GM12878 (cell line): Measurements from ENCODE around the gene CTSH. TPM values are rescaled to one million over a fixed set of nuclear protein-coding genes. Genes with fewer than 3 reads are reported as not detected.

ENCODE experiments used
- ATAC-seq: fragments of 200-7000 bp; cut with Tn5 transposase; 3 replicates; pipeline ENCODE4 v1.9.1; 2020; ENCODE audit warnings: mild to moderate bottlenecking, moderate library complexity
- BruUV-seq: library from RNA; stranded (reverse); fragments of 400-500 nt; replicated peaks from 2 replicates; lab custom pipeline; 2021; lab: Mats Ljungman, UMichigan
- CTCF ChIA-PET: fragments of 300-600 bp; sonication (Branson Sonifier 250); formaldehyde crosslinking; extraction: SDS; loops from one replicate; lab custom pipeline; 2021; ENCODE audit warnings: inconsistent platforms; lab: Yijun Ruan, JAX
- POLR2A ChIA-PET: fragments of 350-600 bp; formaldehyde crosslinking; extraction: SDS; loops from one replicate; lab custom pipeline; 2021; ENCODE audit warnings: inconsistent platforms; lab: Charles Lee
- RAD21 ChIA-PET: fragments of 300-600 bp; sonication (Branson Sonifier 250); formaldehyde crosslinking; loops from one replicate; lab custom pipeline; 2023; ENCODE audit warnings: antibody characterized with exemption; ENCODE audit not compliant: unreplicated experiment; lab: Charles Lee
- SMC1A ChIA-PET: fragments of 300-600 bp; sonication (Branson Sonifier 250); formaldehyde crosslinking; loops from one replicate; lab custom pipeline; 2023; ENCODE audit not compliant: unreplicated experiment, uncharacterized antibody; lab: Charles Lee
- DNase-seq: peaks from one replicate; pipeline ENCODE4 v3.0.0-alpha.2; 2011; ENCODE audit warnings: low read depth, low spot score
- FAIRE-seq: peaks from 3 replicates; lab custom pipeline; 2011; peaks lifted over from hg19 to GRCh38; lab: Jason Lieb, UNC
- H2AFZ ChIP-seq: 2 replicates; pipeline ENCODE4 v1.6.0; 2011; ENCODE audit warnings: low read depth, low read length, control low read depth; ENCODE audit not compliant: control insufficient read depth
- H3K27ac ChIP-seq: 2 replicates; pipeline ENCODE4 v1.5.1; 2011; ENCODE audit warnings: control low read depth; ENCODE audit not compliant: control insufficient read depth, insufficient read depth
- H3K27me3 ChIP-seq, 2 experiments: replicated peaks in 1 of 2; 2 replicates each; pipeline versions ENCODE4 v1.6.0 to v1.6.1; 2011; ENCODE audit warnings: low read length in 1 of 2; ENCODE audit not compliant: control insufficient read depth in 2 of 2, insufficient read depth in 2 of 2
- H3K36me3 ChIP-seq, 2 experiments: 2 replicates each; pipeline ENCODE4 v1.5.1; 2011; ENCODE audit warnings: low read length in 1 of 2; ENCODE audit not compliant: control insufficient read depth in 2 of 2, insufficient read depth in 2 of 2
- H3K4me1 ChIP-seq: 2 replicates; pipeline ENCODE4 v1.6.1; 2011; ENCODE audit warnings: mild to moderate bottlenecking, low read length, moderate library complexity, mixed read lengths; ENCODE audit not compliant: control insufficient read depth, insufficient read depth
- H3K4me2 ChIP-seq: 2 replicates; pipeline ENCODE4 v1.6.0; 2011; ENCODE audit warnings: control low read depth; ENCODE audit not compliant: control insufficient read depth, insufficient read depth
- H3K4me3 ChIP-seq: fragments of 200-600 bp; sonication (generic); 2 replicates; pipeline ENCODE4 v1.5.1; 2016
- H3K79me2 ChIP-seq: 2 replicates; pipeline ENCODE4 v1.6.0; 2011; ENCODE audit warnings: low read length; ENCODE audit not compliant: control insufficient read depth, insufficient read depth
- H3K9ac ChIP-seq: 2 replicates; pipeline ENCODE4 v1.8.0; 2011; ENCODE audit warnings: low read length, control low read depth, mixed read lengths; ENCODE audit not compliant: control insufficient read depth, insufficient read depth
- H3K9me3 ChIP-seq: replicated peaks from 3 replicates; pipeline ENCODE4 v1.5.1; 2011; ENCODE audit warnings: mild to moderate bottlenecking, low read length; ENCODE audit not compliant: control insufficient read depth, insufficient read depth
- H4K20me1 ChIP-seq: 2 replicates; pipeline ENCODE4 v1.6.0; 2011; ENCODE audit not compliant: control insufficient read depth, insufficient read depth
- ASH2L ChIP-seq: fragments of 300-600, 200-600 bp; sonication (generic); IDR thresholded peaks from 2 replicates; pipeline ENCODE4 v1.6.1; 2017; ENCODE audit warnings: low read depth, mild to moderate bottlenecking, borderline replicate concordance
- CEBPB ChIP-seq, 2 experiments: fragments of 150-350 bp in 1 of 2; IDR thresholded peaks; 2 replicates each; pipeline ENCODE4 v1.6.1; 2012 to 2014; ENCODE audit warnings: low read depth in 2 of 2, low read length in 2 of 2, borderline replicate concordance in 1 of 2, inconsistent platforms in 1 of 2
- DPF2 ChIP-seq: fragments of 450-650 bp; IDR thresholded peaks from 2 replicates; pipeline ENCODE4 v1.6.1; 2017; ENCODE audit warnings: mild to moderate bottlenecking
- HCFC1 ChIP-seq: fragments of 150-350 bp; IDR thresholded peaks from 2 replicates; pipeline ENCODE4 v1.6.1; 2014; ENCODE audit warnings: low read length
- IKZF1 ChIP-seq: fragments of 450-650 bp; conservative IDR thresholded peaks from 2 replicates; pipeline ENCODE4 v1.6.1; 2017; ENCODE audit warnings: antibody characterized with exemption, mild to moderate bottlenecking
- KLF5 ChIP-seq: fragments of 450-650 bp; IDR thresholded peaks from 2 replicates; pipeline ENCODE4 v1.6.1; 2014; ENCODE audit warnings: mild to moderate bottlenecking; ENCODE audit not compliant: partially characterized antibody
- MYB ChIP-seq: fragments of 150-350 bp; IDR thresholded peaks from 2 replicates; pipeline ENCODE4 v1.6.1; 2014; ENCODE audit warnings: mild to moderate bottlenecking, low read depth, low read length, borderline replicate concordance
- MYC ChIP-seq: IDR thresholded peaks from 2 replicates; pipeline ENCODE4 v1.6.1; 2011; ENCODE audit warnings: mild to moderate bottlenecking, low read length, moderate library complexity, inconsistent platforms; ENCODE audit not compliant: insufficient read depth, insufficient replicate concordance, insufficient read length, severe bottlenecking
- POLR2AphosphoS5 ChIP-seq: IDR thresholded peaks from 2 replicates; pipeline ENCODE4 v1.6.1; 2011; ENCODE audit warnings: mild to moderate bottlenecking, low read length, inconsistent platforms
- ZBED1 ChIP-seq: IDR thresholded peaks from 2 replicates; pipeline ENCODE4 v1.6.1; 2016; ENCODE audit warnings: borderline replicate concordance
- WGBS: methylation state at CpG from one replicate; pipeline ENCODE4 v1.1.6; 2016; ENCODE audit warnings: low lambda C conversion rate; ENCODE audit not compliant: insufficient replicate concordance, insufficient coverage; ENCODE audit errors: missing lambda C conversion rate; 5-methylcytosine and 5-hydroxymethylcytosine counted together
- in situ Hi-C: fragments of 300-500 bp; cut with MboI; formaldehyde crosslinking; loops from 9 replicates; pipeline ENCODE4 v1.14.3; 2018; ENCODE audit warnings: mixed read lengths
- intact Hi-C: fragments of 100-400 bp; cut with micrococcal nuclease; formaldehyde crosslinking; loops from one replicate; pipeline ENCODE4 v1.14.2; 2022; ENCODE audit not compliant: unreplicated experiment
- polyA plus RNA-seq, 11 experiments: library from polyadenylated mRNA; depleted of rRNA in 4 of 11; unstranded in 6 of 11; stranded (reverse) in 5 of 11; fragments of >200 nt; fragmentation: Nextera tagmentation in 4 of 11; fragmentation: Illumina TruSeq in 1 of 11; extraction: Ambion mirVana in 4 of 11; extraction: Trizol in 1 of 11; gene quantifications; 1 replicate in 1 of 11; 2 replicates in 10 of 11; pipeline versions ENCODE4 v1.2.1 to v1.2.3, GENCODE V29; 2011 to 2016; ENCODE audit warnings: inconsistent platforms in 2 of 11, missing spikeins in 2 of 11, low read depth in 1 of 11
- total RNA-seq, 4 experiments: library from RNA; depleted of rRNA in 3 of 4; stranded (reverse); fragments of >200 nt in 3 of 4; fragmentation: Illumina TruSeq in 1 of 4; extraction: Trizol in 1 of 4; gene quantifications; 2 replicates each; pipeline versions ENCODE4 v1.2.1 to v1.2.3, GENCODE V29; 2013 to 2021
- TF ChIP-seq, protein P1 (sequence below): fragments of 450-650 bp; IDR thresholded peaks from 2 replicates; pipeline ENCODE4 v1.6.1; 2018; ENCODE audit warnings: borderline replicate concordance, mild to moderate bottlenecking; ENCODE audit not compliant: partially characterized antibody
- TF ChIP-seq, protein P2 (sequence below): IDR thresholded peaks from 2 replicates; pipeline ENCODE4 v1.6.1; 2012; ENCODE audit warnings: mild to moderate bottlenecking, low read depth, low read length

Gene CTSH
- total and polyA plus RNA-seq, 10 of the 15 experiments (the other 5 are each of a cell fraction or from before 2014, with no cell fraction given): 30.2 to 1,212 (median 519) TPM

GRCh38 chr15:78898540-78898939 is 46.3 kb downstream of the CTSH start:
- Histone ChIP-seq H4K20me1 (no peaks in the 10 kb centered on the region), H3K27ac (no peak overlapping the region), H3K4me2 (no peak overlapping the region), H3K4me3 (no peak overlapping the region), H3K36me3 (peaks cover 8 to 32% of the 10 kb centered on the region in 2 experiments), H3K9ac (no peak overlapping the region), H3K79me2 (peaks cover 3% of the 10 kb centered on the region), H3K9me3 (no peaks in the 10 kb centered on the region), H3K27me3 (no peaks in the 10 kb centered on the region), H2AFZ (no peak overlapping the region), H3K4me1 (no peaks in the 10 kb centered on the region)
- no peak for DNase-seq
- peak; percentile 59; the same call in 1 of the 2 replicates for TF ChIP-seq POLR2AphosphoS5
- TF ChIP-seq CEBPB (IDR thresholded peaks at IDR 0.05; ENCODE audit: borderline replicate concordance in 1 of 2, low read depth in 2 of 2, low read length in 2 of 2): no peak
- ATAC-seq: no peak
- FAIRE-seq: no peak
- 81% methylated on average over 4 of the region's 4 CpGs for WGBS
- BruUV-seq: no TSS peak
- ChIA-PET CTCF (interaction anchor here (3.0 kb wide), 1 partner anchor 10 kb away, joined by 12 read pairs; no protein-coding TSS in a partner anchor), RAD21 (no interaction called here), SMC1A (interaction anchor here (1.5 to 1.7 kb wide), 2 partner anchors 13 to 42 kb away, joined by 3 to 7 read pairs; no protein-coding TSS in a partner anchor), POLR2A (interaction anchor here (0.7 kb wide), 1 partner anchor 19 kb away, joined by 3 read pairs; no protein-coding TSS in a partner anchor)
- in situ Hi-C loops: no loop called here
- intact Hi-C loops: no loop called here

GRCh38 chr15:78895471-78895870 is 49.4 kb downstream of the CTSH start:
- SMC1A ChIA-PET: no interaction called here
- Histone ChIP-seq H3K9ac (no peak overlapping the region), H4K20me1 (0 out of 2 replicates have a peak, but pooled peaks cover 2% of the 10 kb centered on the region), H3K36me3 (peaks cover 7 to 42% of the 10 kb centered on the region in 2 experiments), H3K4me2 (no peak overlapping the region), H3K79me2 (peaks cover 6% of the 10 kb centered on the region), H3K4me1 (peaks cover 10% of the 10 kb centered on the region), H3K27ac (no peak overlapping the region), H2AFZ (no peak overlapping the region), H3K9me3 (no peaks in the 10 kb centered on the region), H3K27me3 (no peaks in the 10 kb centered on the region), H3K4me3 (no peak overlapping the region)
- in situ Hi-C loops (no loop called here), intact Hi-C loops (no loop called here)
- RAD21 ChIA-PET: no interaction called here
- CTCF ChIA-PET: no interaction called here
- 25% methylated on average over 3 of the region's 3 CpGs for WGBS
- BruUV-seq: no TSS peak
- POLR2A ChIA-PET: no interaction called here
- no peak for DNase-seq
- FAIRE-seq: no peak
- ATAC-seq: no peak
- TF ChIP-seq MYC (no peak), ASH2L (no peak), ZBED1 (no peak), DPF2 (no peak), HCFC1 (no peak), IKZF1 (no peak), KLF5 (no peak), MYB (no peak)
- TF ChIP-seq, protein P1, sequence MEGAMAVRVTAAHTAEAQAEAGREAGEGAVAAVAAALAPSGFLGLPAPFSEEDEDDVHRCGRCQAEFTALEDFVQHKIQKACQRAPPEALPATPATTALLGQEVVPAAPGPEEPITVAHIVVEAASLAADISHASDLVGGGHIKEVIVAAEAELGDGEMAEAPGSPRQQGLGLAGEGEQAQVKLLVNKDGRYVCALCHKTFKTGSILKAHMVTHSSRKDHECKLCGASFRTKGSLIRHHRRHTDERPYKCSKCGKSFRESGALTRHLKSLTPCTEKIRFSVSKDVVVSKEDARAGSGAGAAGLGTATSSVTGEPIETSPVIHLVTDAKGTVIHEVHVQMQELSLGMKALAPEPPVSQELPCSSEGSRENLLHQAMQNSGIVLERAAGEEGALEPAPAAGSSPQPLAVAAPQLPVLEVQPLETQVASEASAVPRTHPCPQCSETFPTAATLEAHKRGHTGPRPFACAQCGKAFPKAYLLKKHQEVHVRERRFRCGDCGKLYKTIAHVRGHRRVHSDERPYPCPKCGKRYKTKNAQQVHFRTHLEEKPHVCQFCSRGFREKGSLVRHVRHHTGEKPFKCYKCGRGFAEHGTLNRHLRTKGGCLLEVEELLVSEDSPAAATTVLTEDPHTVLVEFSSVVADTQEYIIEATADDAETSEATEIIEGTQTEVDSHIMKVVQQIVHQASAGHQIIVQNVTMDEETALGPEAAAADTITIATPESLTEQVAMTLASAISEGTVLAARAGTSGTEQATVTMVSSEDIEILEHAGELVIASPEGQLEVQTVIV: no peak
- TF ChIP-seq, protein P2, sequence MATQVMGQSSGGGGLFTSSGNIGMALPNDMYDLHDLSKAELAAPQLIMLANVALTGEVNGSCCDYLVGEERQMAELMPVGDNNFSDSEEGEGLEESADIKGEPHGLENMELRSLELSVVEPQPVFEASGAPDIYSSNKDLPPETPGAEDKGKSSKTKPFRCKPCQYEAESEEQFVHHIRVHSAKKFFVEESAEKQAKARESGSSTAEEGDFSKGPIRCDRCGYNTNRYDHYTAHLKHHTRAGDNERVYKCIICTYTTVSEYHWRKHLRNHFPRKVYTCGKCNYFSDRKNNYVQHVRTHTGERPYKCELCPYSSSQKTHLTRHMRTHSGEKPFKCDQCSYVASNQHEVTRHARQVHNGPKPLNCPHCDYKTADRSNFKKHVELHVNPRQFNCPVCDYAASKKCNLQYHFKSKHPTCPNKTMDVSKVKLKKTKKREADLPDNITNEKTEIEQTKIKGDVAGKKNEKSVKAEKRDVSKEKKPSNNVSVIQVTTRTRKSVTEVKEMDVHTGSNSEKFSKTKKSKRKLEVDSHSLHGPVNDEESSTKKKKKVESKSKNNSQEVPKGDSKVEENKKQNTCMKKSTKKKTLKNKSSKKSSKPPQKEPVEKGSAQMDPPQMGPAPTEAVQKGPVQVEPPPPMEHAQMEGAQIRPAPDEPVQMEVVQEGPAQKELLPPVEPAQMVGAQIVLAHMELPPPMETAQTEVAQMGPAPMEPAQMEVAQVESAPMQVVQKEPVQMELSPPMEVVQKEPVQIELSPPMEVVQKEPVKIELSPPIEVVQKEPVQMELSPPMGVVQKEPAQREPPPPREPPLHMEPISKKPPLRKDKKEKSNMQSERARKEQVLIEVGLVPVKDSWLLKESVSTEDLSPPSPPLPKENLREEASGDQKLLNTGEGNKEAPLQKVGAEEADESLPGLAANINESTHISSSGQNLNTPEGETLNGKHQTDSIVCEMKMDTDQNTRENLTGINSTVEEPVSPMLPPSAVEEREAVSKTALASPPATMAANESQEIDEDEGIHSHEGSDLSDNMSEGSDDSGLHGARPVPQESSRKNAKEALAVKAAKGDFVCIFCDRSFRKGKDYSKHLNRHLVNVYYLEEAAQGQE: no peak
